SK-N-SH (cell line): ENCODE data around the gene CNTFR. TPM values are rescaled to one million over a fixed set of nuclear protein-coding genes. Genes with fewer than 3 reads are reported as not detected.

Experiments
- CTCF ChIA-PET: fragments of 300-600, 350-600 bp; formaldehyde crosslinking; extraction: SDS; loops from one replicate; lab custom pipeline; 2021; lab: Yijun Ruan, JAX
- POLR2A ChIA-PET: fragments of 350-600 bp; sonication (Branson Sonifier 250); formaldehyde crosslinking; extraction: SDS; loops from one replicate; lab custom pipeline; 2020; ENCODE audit warnings: antibody characterized with exemption, inconsistent platforms; lab: Yijun Ruan, JAX
- DNase-seq: peaks from one replicate; pipeline ENCODE4 v3.0.0; 2012
- H2AFZ ChIP-seq: fragments of 200-600 bp; sonication (generic); 2 replicates; pipeline ENCODE4 v1.8.1; 2016; ENCODE audit warnings: antibody characterized with exemption, mild to moderate bottlenecking, low read depth
- H3F3A ChIP-seq: fragments of 200-600 bp; sonication (generic); replicated peaks from 2 replicates; pipeline ENCODE3; 2016; ENCODE audit warnings: antibody characterized with exemption, mild to moderate bottlenecking; ENCODE audit not compliant: insufficient read depth
- H3K27ac ChIP-seq, 2 experiments: fragments of 200-500 bp in 1 of 2; fragments of 200-600 bp in 1 of 2; sonication (Bioruptor generic) in 1 of 2; sonication (generic), shearing (Covaris generic) in 1 of 2; 2 replicates each; pipeline versions ENCODE4 v1.5.1 to v1.6.1; 2014 to 2016; ENCODE audit warnings: low read depth in 2 of 2, inconsistent platforms in 1 of 2, low read length in 1 of 2, mild to moderate bottlenecking in 1 of 2, mixed read lengths in 1 of 2
- H3K27me3 ChIP-seq: fragments of 200-600 bp; sonication (generic), shearing (Covaris generic); 2 replicates; pipeline ENCODE4 v1.6.1; 2016; ENCODE audit warnings: mixed run types; ENCODE audit not compliant: insufficient read depth
- H3K36me3 ChIP-seq, 2 experiments: fragments of 200-500 bp in 1 of 2; fragments of 200-600 bp in 1 of 2; sonication (Bioruptor generic) in 1 of 2; sonication (generic) in 1 of 2; replicated peaks in 1 of 2; 2 replicates each; pipeline versions ENCODE3 to v1.5.1; 2014 to 2016; ENCODE audit warnings: low read length in 1 of 2, mild to moderate bottlenecking in 1 of 2; ENCODE audit not compliant: insufficient read depth in 2 of 2, control insufficient read depth in 1 of 2
- H3K4me1 ChIP-seq, 2 experiments: fragments of 200-500 bp in 1 of 2; fragments of 200-600 bp in 1 of 2; sonication (Bioruptor generic) in 1 of 2; sonication (generic), shearing (Covaris generic) in 1 of 2; 2 replicates each; pipeline versions ENCODE4 v1.5.1 to v1.6.1; 2014 to 2016; ENCODE audit warnings: low read depth in 1 of 2, low read length in 1 of 2, mixed run types in 1 of 2; ENCODE audit not compliant: insufficient read depth in 2 of 2, control insufficient read depth in 1 of 2
- H3K4me2 ChIP-seq: fragments of 200-600 bp; sonication (generic), shearing (Covaris generic); 2 replicates; pipeline ENCODE4 v1.6.1; 2017; ENCODE audit warnings: mixed run types
- H3K4me3 ChIP-seq, 2 experiments: fragments of 200-500 bp in 1 of 2; fragments of 200-600 bp in 1 of 2; sonication (Bioruptor generic) in 1 of 2; sonication (generic), shearing (Covaris generic) in 1 of 2; 2 replicates each; pipeline versions ENCODE4 v1.5.1 to v1.8.1; 2014 to 2016; ENCODE audit warnings: low read depth in 2 of 2, inconsistent platforms in 1 of 2, low read length in 1 of 2, mild to moderate bottlenecking in 1 of 2, mixed read lengths in 1 of 2, moderate library complexity in 1 of 2
- H3K79me2 ChIP-seq: fragments of 200-600 bp; sonication (generic); 2 replicates; pipeline ENCODE4 v1.8.1; 2017; ENCODE audit warnings: mild to moderate bottlenecking; ENCODE audit not compliant: insufficient read depth
- H3K9ac ChIP-seq: fragments of 200-600 bp; sonication (generic); 2 replicates; pipeline ENCODE4 v1.6.1; 2017; ENCODE audit warnings: mixed run types
- H3K9me2 ChIP-seq: fragments of 200-600 bp; sonication (generic); 2 replicates; pipeline ENCODE4 v1.6.1; 2017; ENCODE audit warnings: mixed run types
- H3K9me3 ChIP-seq: fragments of 200-600 bp; sonication (generic); 2 replicates; pipeline ENCODE4 v1.6.1; 2017; ENCODE audit warnings: mixed run types, mild to moderate bottlenecking, moderate library complexity
- H4K20me1 ChIP-seq: fragments of 200-600 bp; sonication (generic); 2 replicates; pipeline ENCODE4 v1.6.1; 2017; ENCODE audit warnings: mild to moderate bottlenecking, mixed run types; ENCODE audit not compliant: insufficient read depth
- FOXJ3 ChIP-seq: sonication (generic); formaldehyde crosslinking; IDR thresholded peaks from 2 replicates; pipeline ENCODE4 v1.5.1; 2020; ENCODE audit warnings: mild to moderate bottlenecking, missing genetic modification reagents
- GATA2 ChIP-seq: sonication (generic); formaldehyde crosslinking; IDR thresholded peaks from 2 replicates; pipeline ENCODE4 v1.5.0; 2020; ENCODE audit warnings: mild to moderate bottlenecking, missing genetic modification reagents
- IRF3 ChIP-seq: fragments of 150-350 bp; IDR thresholded peaks from 2 replicates; pipeline ENCODE4 v1.6.1; 2016; ENCODE audit warnings: mild to moderate bottlenecking, low read depth, low read length
- MXI1 ChIP-seq: IDR thresholded peaks from 2 replicates; pipeline ENCODE4 v1.6.1; 2012; ENCODE audit warnings: mild to moderate bottlenecking, low read depth, low read length, improper control_type of control experiment
- NRF1 ChIP-seq: IDR thresholded peaks from 2 replicates; pipeline ENCODE4 v1.6.1; 2012; ENCODE audit warnings: low read depth, mild to moderate bottlenecking, low read length
- REST ChIP-seq: IDR thresholded peaks from 2 replicates; pipeline ENCODE4 v1.6.1; 2012; ENCODE audit warnings: mild to moderate bottlenecking, low read depth, low read length, moderate library complexity
- RXRA ChIP-seq: IDR thresholded peaks from 2 replicates; pipeline ENCODE4 v1.4.0; 2012; ENCODE audit warnings: low read depth, mild to moderate bottlenecking, borderline replicate concordance
- YY1 ChIP-seq: IDR thresholded peaks from 2 replicates; pipeline ENCODE4 v1.4.0; 2012; ENCODE audit warnings: low read depth, mild to moderate bottlenecking
- ZBTB33 ChIP-seq: IDR thresholded peaks from 2 replicates; pipeline ENCODE4 v1.4.0; 2012; ENCODE audit warnings: low read depth, borderline replicate concordance
- WGBS: methylation state at CpG from one replicate; pipeline ENCODE4 v1.1.6; 2017; ENCODE audit warnings: low lambda C conversion rate; 5-methylcytosine and 5-hydroxymethylcytosine counted together
- polyA plus RNA-seq, 3 experiments: library from polyadenylated mRNA; depleted of rRNA; stranded (reverse); fragments of >200 nt; gene quantifications; 2 replicates each; pipeline ENCODE4 v1.2.3, GENCODE V29; 2012
- TF ChIP-seq, protein P1 (sequence below): IDR thresholded peaks from 2 replicates; pipeline ENCODE4 v1.4.0; 2012; ENCODE audit warnings: low read depth, borderline replicate concordance

Gene CNTFR
- polyA plus RNA-seq, 1 of the 3 experiments (the other 2 are of a cell fraction): 1.8 TPM

DNA sequence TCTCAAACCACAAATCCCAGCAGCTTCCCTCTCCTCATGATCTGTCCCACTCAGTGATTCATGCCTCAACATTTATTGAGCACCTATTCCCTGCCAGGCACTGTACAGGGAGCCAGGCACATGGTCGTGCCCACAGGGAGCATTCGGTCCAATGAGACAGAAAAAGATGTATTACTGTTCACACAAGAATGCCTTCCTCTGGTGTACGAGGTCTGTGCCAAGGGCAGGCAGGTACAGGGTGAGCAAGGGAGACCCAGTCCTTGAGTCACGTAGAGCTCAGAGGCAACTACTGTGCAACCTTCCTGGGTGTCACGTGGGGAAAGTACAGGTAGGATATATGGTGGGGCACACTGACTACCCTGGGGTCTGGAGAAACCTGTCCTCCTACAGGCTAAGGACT lies 4.6 kb downstream of the CNTFR start:
- DNase-seq: no peak
- Histone ChIP-seq H3K4me3 (no peak overlapping the region), H3K9me2 (no peaks in the 10 kb centered on the region), H3K79me2 (no peaks in the 10 kb centered on the region), H3K4me1 (peaks cover 0 to 79% of the 10 kb centered on the region in 2 experiments; a peak in 2 of 4 replicates), H3K4me2 (no peak overlapping the region), H3K36me3 (no peaks in the 10 kb centered on the region), H2AFZ (no peak overlapping the region), H3K9ac (no peak overlapping the region), H4K20me1 (no peaks in the 10 kb centered on the region), H3F3A (no peaks in the 10 kb centered on the region), H3K9me3 (no peaks in the 10 kb centered on the region), H3K27ac (no peak overlapping the region; a peak in 1 of 4 replicates), H3K27me3 (peaks cover 57% of the 10 kb centered on the region)
- WGBS: 67% methylated on average over 3 of the region's 5 CpGs
- CTCF ChIA-PET: interaction anchor here (1.2 to 12.0 kb wide), 3 partner anchors 14 to 36 kb away, joined by 3 to 129 read pairs (median 10); no protein-coding TSS in a partner anchor
- no peak for TF ChIP-seq MXI1
- POLR2A ChIA-PET: no interaction called here

DNA sequence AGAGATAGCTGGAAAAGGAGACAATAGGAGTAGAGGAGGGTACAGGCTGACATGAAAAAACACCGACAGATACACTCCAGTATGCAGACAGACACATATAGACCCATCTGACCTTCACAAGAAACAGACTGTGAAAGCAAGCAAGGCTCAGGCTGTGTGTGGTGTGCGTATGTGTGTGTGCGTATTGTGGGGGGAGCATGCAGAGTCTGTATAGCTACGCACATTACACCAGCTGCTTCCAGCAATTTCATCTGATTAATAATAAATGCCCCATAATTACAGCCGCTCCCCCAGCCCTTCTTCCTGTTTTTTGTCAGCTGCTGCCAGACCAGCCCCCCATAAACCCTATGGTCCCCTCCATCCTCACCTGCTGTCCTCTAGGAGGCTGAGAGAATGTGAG lies 6.7 kb downstream of the CNTFR start:
- H3K27ac ChIP-seq: peak overlapping the region in 1 of 2 experiments; percentile 71; a peak in 2 of 4 replicates
- no peaks in the 10 kb centered on the region for H3K9me2 ChIP-seq
- TF ChIP-seq RXRA (no peak), MXI1 (0 out of 2 replicates have a peak, but pooled peaks have one; percentile 27), YY1 (no peak), IRF3 (no peak), FOXJ3 (CRISPR knock-in tag) (no peak)
- TF ChIP-seq, protein P1, sequence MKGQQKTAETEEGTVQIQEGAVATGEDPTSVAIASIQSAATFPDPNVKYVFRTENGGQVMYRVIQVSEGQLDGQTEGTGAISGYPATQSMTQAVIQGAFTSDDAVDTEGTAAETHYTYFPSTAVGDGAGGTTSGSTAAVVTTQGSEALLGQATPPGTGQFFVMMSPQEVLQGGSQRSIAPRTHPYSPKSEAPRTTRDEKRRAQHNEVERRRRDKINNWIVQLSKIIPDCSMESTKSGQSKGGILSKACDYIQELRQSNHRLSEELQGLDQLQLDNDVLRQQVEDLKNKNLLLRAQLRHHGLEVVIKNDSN: no peak
- H3K27me3 ChIP-seq: peaks cover 57% of the 10 kb centered on the region
- no peaks in the 10 kb centered on the region for H3K79me2 ChIP-seq
- no peaks in the 10 kb centered on the region for H3K9me3 ChIP-seq
- H3K4me1 ChIP-seq: peaks cover 0 to 87% of the 10 kb centered on the region in 2 experiments; a peak in 2 of 4 replicates
- no peak for DNase-seq
- H3K4me3 ChIP-seq: no peak overlapping the region
- ChIA-PET CTCF (interaction anchor here (0.9 to 12.0 kb wide), 9 partner anchors 10 to 178 kb away, joined by 3 to 129 read pairs (median 5); no protein-coding TSS in a partner anchor), POLR2A (interaction anchor here (1.8 to 2.2 kb wide), 2 partner anchors 12 to 25 kb away, joined by 6 to 10 read pairs; no protein-coding TSS in a partner anchor)
- WGBS: 85% methylated on average over 5 of the region's 5 CpGs
- no peaks in the 10 kb centered on the region for H4K20me1 ChIP-seq
- H2AFZ ChIP-seq: no peak overlapping the region
- H3F3A ChIP-seq: no peaks in the 10 kb centered on the region
- no peaks in the 10 kb centered on the region for H3K36me3 ChIP-seq
- no peak overlapping the region for H3K4me2 ChIP-seq
- no peak overlapping the region for H3K9ac ChIP-seq

DNA sequence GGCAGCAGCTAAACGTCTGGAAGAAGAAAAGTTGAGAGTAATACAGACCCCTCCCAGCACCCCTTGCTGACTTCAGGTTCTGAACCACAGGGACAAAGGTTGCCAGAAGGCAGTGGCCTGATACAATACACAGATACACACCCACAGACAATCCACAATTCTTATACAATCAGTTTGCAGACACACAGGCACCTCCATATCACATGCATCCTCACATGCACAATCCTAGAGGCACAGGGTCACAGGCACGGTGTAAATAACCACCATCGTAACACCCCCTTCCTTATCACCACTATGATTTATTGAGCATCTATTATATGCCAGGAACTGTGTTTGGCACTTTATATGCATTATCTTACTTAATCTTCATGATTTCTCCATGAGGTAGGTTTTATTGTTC lies 8.2 kb downstream of the CNTFR start:
- Histone ChIP-seq H3K27ac (peak overlapping the region in 1 of 2 experiments; percentile 8; a peak in 1 of 4 replicates), H3K9me3 (no peaks in the 10 kb centered on the region), H3K4me1 (peaks cover 0 to 87% of the 10 kb centered on the region in 2 experiments; a peak in 2 of 4 replicates), H3K9ac (no peak overlapping the region), H4K20me1 (no peaks in the 10 kb centered on the region), H3K9me2 (no peaks in the 10 kb centered on the region), H3K4me2 (no peak overlapping the region), H3K4me3 (no peak overlapping the region), H3F3A (no peaks in the 10 kb centered on the region), H3K36me3 (no peaks in the 10 kb centered on the region), H3K27me3 (peaks cover 43% of the 10 kb centered on the region), H3K79me2 (no peaks in the 10 kb centered on the region), H2AFZ (no peak overlapping the region)
- 68% methylated on average over 3 of the region's 3 CpGs for WGBS
- POLR2A ChIA-PET: interaction anchor here (2.2 kb wide), 1 partner anchor 23 kb away, joined by 10 read pairs; no protein-coding TSS in a partner anchor
- CTCF ChIA-PET: interaction anchor here (0.6 to 12.0 kb wide), 4 partner anchors 11 to 80 kb away, joined by 3 to 129 read pairs (median 58); no protein-coding TSS in a partner anchor
- DNase-seq: no peak
- no peak for TF ChIP-seq REST
- no peak for TF ChIP-seq GATA2 (CRISPR knock-in tag)
- TF ChIP-seq NRF1: no peak
- no peak for TF ChIP-seq ZBTB33
- TF ChIP-seq, protein P1: no peak
